Naive B cell (primary cell): ENCODE data around the gene CALML5. TPM values are rescaled to one million over a fixed set of nuclear protein-coding genes. Genes with fewer than 3 reads are reported as not detected.

ENCODE experiments used
- ATAC-seq, 2 donors: fragments of 150-1000 bp; cut with Tn5 transposase; 2 replicates each; pipeline ENCODE4 v1.10.0; 2021; ENCODE audit warnings: low read depth in 2 of 2, mild to moderate bottlenecking in 2 of 2, moderate library complexity in 2 of 2
- DNase-seq: peaks from one replicate; pipeline ENCODE4 v3.0.0; 2022
- H3K27ac Mint-ChIP-seq, 6 donors: one replicate each; pipeline ENCODE4 v1.8.0; 2020 to 2022; ENCODE audit warnings: mild to moderate bottlenecking in 6 of 6, mixed read lengths in 6 of 6, moderate library complexity in 5 of 6, inconsistent platforms in 2 of 6
- H3K27me3 Mint-ChIP-seq, 3 donors: one replicate each; pipeline ENCODE4 v1.8.0; 2021 to 2022; ENCODE audit warnings: mixed read lengths in 3 of 3, mild to moderate bottlenecking in 1 of 3
- H3K36me3 Mint-ChIP-seq, 2 donors: one replicate each; pipeline ENCODE4 v1.8.0; 2020 to 2022; ENCODE audit warnings: mixed read lengths in 2 of 2, inconsistent platforms in 1 of 2, mild to moderate bottlenecking in 1 of 2
- H3K4me1 Mint-ChIP-seq, 3 donors: one replicate each; pipeline ENCODE4 v1.8.0; 2020 to 2022; ENCODE audit warnings: mixed read lengths in 3 of 3, inconsistent platforms in 1 of 3, mild to moderate bottlenecking in 1 of 3, moderate library complexity in 1 of 3
- H3K4me3 Mint-ChIP-seq, 8 donors: one replicate each; pipeline ENCODE4 v1.8.0; 2020 to 2022; ENCODE audit warnings: mild to moderate bottlenecking in 8 of 8, mixed read lengths in 8 of 8, moderate library complexity in 8 of 8, inconsistent platforms in 2 of 8
- H3K9me3 Mint-ChIP-seq, 7 donors: one replicate each; pipeline ENCODE4 v1.8.0; 2020 to 2022; ENCODE audit warnings: mixed read lengths in 7 of 7, mild to moderate bottlenecking in 5 of 7, inconsistent platforms in 2 of 7, moderate library complexity in 1 of 7
- polyA plus RNA-seq, 6 donors: library from polyadenylated mRNA; unstranded; fragments of 300-500 nt; fragmentation: Illumina TruSeq; gene quantifications; one replicate each; pipeline ENCODE4 v1.2.3, GENCODE V29; 2021; ENCODE audit warnings: low read depth in 6 of 6

CALML5 gene
- polyA plus RNA-seq, 6 donors from 2014 or later, result not detected

DNA sequence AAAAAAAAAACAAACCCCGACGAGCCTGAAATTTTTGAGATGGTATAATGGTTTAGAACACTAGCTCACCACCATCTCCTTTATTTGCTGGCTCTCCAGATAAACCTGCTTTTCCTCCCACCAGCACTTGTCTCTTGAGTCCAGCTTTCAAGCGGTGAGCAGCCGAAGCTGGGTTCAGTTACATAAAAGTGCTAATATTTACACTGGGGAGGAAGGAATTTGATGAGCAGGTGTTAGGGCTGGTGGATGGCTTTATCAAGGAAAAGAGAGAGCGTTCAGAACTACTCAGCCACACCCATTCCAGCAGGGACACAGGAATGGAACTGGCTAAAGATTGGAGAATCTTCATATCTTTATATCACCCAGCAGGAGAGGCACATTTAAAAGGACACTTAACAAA is 18.8 kb upstream of the CALML5 start:
- no peaks in the 10 kb centered on the region for H3K36me3 Mint-ChIP-seq
- H3K4me3 Mint-ChIP-seq, result no peak overlapping the region
- ATAC-seq (no peak), DNase-seq (no peak)
- H3K4me1 Mint-ChIP-seq, result no peaks in the 10 kb centered on the region
- peaks cover 0 to 12% (median 0%) of the 10 kb centered on the region in 7 donors for H3K9me3 Mint-ChIP-seq
- peaks cover 10 to 21% (median 21%) of the 10 kb centered on the region in 3 donors for H3K27me3 Mint-ChIP-seq
- H3K27ac Mint-ChIP-seq, result no peak overlapping the region

DNA sequence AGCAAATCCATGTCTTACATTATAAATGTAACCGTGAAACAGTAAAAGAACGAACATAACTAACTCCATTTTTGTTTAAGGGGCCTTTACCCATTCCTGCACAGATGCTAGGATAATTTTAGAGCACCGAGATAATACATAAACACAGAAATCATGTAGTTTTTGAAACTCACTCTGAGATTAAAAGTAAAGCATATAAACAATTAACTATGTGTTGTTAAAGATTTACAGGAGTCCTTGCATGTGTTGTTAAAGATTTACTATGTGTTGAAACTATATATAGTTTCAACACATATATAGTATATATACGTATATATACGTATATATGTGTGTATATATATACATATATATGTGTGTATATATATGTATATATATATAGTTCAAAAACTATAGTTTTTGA is 18.2 kb upstream of the CALML5 start:
- ATAC-seq (no peak), DNase-seq (no peak)
- Mint-ChIP-seq H3K27ac (no peak overlapping the region), H3K27me3 (peaks cover 10 to 27% (median 25%) of the 10 kb centered on the region in 3 donors), H3K36me3 (no peaks in the 10 kb centered on the region), H3K4me1 (no peaks in the 10 kb centered on the region), H3K4me3 (no peak overlapping the region), H3K9me3 (peaks cover 0 to 12% (median 0%) of the 10 kb centered on the region in 7 donors)

DNA sequence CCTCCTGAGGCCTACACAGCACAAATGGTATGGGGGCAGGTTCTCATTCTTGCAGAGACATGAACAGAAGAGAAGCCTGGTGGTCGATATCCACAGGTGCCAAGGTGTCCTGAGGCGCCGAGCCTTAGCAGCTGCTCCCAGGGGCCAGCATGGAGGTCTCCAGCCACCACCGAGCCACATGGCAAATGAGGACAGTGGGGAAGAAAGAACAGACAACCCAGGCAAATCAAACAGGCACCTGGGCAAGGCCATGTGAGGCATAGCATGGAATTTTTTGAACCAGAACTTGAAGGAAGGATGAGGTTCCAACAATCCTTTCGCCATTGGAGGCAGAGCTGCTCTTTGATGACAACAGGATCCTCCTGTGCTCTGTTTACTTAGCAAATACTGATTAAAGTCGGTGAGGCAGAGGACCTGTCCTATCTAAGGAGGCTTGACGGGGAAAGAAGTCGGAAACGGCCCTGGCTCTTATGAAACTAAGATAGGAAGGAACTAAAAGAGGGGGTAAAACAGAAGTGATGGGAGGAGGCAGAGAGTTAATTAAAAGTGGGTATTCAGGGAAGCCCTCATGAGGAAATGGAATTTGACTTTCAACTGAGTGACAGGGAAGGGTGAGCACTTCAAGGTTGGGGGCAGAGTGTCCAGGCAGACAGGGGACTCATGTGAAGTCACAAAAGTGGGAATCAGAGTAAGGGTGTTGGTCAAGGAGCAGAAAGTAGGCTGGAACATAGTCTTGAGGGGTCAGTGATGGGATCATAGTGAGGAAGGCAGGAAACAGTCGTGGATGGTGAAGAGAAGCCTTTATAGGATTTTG is 16.8 kb upstream of the CALML5 start:
- H3K27ac Mint-ChIP-seq, result no peak overlapping the region
- ATAC-seq (no peak), DNase-seq (no peak)
- H3K36me3 Mint-ChIP-seq, result no peaks in the 10 kb centered on the region
- H3K27me3 Mint-ChIP-seq, result peaks cover 10 to 35% (median 32%) of the 10 kb centered on the region in 3 donors
- H3K9me3 Mint-ChIP-seq, result peaks cover 0 to 12% (median 0%) of the 10 kb centered on the region in 7 donors
- no peaks in the 10 kb centered on the region for H3K4me1 Mint-ChIP-seq
- peak overlapping the region in 1 of 8 donors; percentile 17 for H3K4me3 Mint-ChIP-seq

DNA sequence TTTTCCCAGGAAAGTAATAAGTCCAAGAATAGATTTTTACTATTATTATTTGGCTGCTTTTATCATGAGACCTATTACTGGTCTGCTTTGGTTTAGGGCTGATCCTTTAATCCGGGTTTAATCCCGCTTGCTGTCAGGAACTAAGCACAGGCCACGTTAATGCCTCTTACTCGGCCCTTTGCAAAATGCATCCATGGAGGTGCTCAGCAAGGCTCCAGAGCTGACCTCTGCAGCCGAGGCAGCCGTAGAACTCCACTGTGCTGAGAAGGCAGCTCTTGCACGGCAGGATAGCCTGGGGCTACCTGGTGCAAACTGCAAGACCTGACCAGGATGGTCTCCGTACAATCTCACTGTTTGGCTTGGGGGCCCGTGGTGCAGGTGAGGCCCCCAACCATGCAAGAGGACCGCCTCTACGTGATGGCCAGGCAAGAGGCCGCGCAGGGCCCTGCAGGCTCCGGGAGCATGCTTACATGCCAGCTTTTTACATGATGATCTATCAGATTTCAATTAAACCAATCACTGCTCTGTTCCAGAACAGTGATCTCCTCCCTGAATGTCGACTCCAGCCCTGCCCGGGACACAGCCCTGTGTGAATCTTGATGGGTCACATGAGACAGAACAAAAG is 15.0 kb upstream of the CALML5 start:
- Mint-ChIP-seq H3K9me3 (peaks cover 0 to 5% (median 0%) of the 10 kb centered on the region in 7 donors), H3K36me3 (no peaks in the 10 kb centered on the region), H3K27ac (no peak overlapping the region), H3K4me3 (no peak overlapping the region), H3K4me1 (no peaks in the 10 kb centered on the region), H3K27me3 (peaks cover 10 to 35% (median 32%) of the 10 kb centered on the region in 3 donors)
- no peak for ATAC-seq
- DNase-seq, result no peak

DNA sequence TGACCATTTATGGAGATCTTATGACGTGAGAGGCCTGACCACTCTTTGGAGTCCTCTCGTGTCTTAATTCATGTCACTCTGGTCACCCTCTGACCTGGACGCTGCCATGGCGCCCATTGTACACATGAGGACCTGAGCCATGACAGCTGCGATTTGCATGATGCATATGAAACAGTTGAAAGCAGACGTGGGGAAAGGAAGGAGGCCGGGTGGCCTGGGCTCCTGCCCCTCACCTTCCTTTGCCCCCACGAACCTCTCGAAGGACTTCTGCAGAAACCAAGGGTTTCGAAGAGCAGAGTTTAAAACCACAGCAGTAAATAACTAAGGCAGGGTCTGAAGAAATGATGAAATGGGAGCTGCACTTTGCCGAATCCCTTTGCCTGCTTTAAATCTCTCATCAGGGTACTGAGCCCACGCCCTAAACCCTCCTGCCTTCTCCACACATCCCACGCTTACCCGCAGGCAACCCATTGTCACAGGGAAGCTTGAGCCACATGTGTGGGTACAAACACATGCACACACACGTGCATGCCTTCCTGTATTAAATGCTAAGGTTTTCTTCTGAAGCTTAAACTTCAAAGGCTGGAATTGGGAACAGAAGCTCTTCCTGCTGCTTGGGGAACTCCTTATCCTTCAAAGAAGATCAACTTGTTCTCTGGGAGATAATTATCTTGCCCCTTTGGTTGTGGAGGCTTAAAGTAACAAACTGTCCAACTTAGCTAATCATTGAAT is 13.7 kb upstream of the CALML5 start:
- Mint-ChIP-seq H3K27me3 (peaks cover 10 to 35% (median 32%) of the 10 kb centered on the region in 3 donors), H3K36me3 (no peaks in the 10 kb centered on the region), H3K9me3 (no peaks in the 10 kb centered on the region), H3K27ac (no peak overlapping the region), H3K4me3 (no peak overlapping the region), H3K4me1 (no peaks in the 10 kb centered on the region)
- DNase-seq (no peak), ATAC-seq (no peak)

DNA sequence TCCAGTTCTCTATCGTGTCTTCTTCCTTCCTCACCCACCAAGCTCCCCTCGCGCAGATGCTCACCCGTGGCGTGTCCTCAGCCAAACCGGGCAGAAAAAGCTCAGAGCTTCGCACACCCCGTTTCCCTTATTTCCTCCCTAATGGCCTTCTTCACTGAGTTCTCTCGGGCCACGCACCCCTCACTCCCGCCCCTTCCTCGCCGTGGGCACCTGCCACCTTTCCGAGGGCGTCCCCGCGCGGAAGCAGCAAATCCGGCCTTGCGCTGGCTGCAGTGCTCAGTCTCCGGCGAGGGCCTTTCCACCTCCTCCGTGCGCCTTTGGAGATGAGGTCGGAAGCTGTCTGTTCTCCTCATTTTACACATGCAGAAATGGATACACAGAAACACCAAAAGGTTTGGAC is 13.0 kb upstream of the CALML5 start:
- no peak overlapping the region for H3K27ac Mint-ChIP-seq

DNA sequence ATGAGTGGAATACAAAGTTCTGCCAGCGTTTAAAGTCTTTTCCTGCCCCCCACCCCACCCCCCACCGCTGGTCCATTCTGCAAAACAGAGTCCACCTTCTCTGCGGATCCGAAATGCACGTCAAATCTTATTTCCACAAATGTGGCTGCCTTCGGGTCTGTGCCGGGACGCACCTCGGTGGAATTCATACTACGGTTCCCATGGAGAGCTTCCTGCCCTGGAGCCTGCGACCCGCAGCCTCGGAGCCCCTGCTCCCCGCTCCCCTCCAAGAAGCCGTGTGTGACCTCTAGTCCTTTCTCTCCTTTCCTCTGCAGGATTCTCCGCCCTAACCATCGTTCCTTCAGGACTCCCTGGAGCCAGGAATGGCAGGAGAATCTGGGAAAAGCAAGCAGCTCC is 12.5 kb upstream of the CALML5 start:
- Mint-ChIP-seq H3K9me3 (no peaks in the 10 kb centered on the region), H3K4me1 (no peaks in the 10 kb centered on the region), H3K27ac (peak overlapping the region in 1 of 6 donors; percentile 54), H3K36me3 (no peaks in the 10 kb centered on the region), H3K4me3 (no peak overlapping the region), H3K27me3 (peaks cover 10 to 38% (median 28%) of the 10 kb centered on the region in 3 donors)
- DNase-seq (no peak), ATAC-seq (no peak)

More for the DNA sequence above, 13.0 kb upstream of the CALML5 start:
- no peak for DNase-seq
- Mint-ChIP-seq H3K27me3 (peaks cover 10 to 39% (median 32%) of the 10 kb centered on the region in 3 donors), H3K4me1 (no peaks in the 10 kb centered on the region), H3K36me3 (no peaks in the 10 kb centered on the region), H3K4me3 (no peak overlapping the region), H3K9me3 (no peaks in the 10 kb centered on the region)
- no peak for ATAC-seq

DNA sequence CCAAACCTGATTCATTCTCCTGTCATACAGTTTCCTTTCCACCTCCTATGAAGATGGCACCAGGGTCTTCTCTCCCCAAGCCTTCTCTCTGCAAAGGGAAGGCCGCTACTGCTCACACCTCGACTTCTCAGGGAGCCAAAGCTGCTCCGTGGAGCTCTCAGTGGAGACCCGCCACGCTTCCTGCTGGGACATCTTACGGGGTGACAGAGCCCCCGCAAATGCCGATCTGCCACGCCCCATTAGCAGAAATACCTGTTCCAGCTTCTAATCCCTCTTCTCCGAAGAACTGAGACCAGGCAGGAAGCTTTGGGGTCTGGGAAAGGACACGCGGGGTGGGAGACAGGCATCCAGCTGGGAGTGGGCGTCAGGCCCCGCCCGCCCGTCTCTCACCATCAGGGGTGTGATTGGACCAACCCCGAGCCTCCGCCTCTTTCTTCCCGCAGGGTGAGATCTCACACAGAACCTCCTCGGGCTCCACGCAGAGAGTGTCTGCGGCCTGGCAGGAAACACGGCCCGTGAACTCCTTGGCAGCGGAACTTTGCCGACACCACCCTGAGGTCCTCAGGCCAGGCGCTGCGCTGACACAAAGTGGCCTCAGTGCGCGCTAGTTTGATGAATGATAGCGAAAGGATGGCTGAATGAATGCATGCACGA is 12.0 kb upstream of the CALML5 start:
- Mint-ChIP-seq H3K4me3 (no peak overlapping the region), H3K9me3 (no peaks in the 10 kb centered on the region), H3K4me1 (no peaks in the 10 kb centered on the region), H3K27ac (peak overlapping the region in 1 of 6 donors; percentile 27), H3K27me3 (peaks cover 10 to 33% (median 23%) of the 10 kb centered on the region in 3 donors), H3K36me3 (no peaks in the 10 kb centered on the region)
- ATAC-seq, result no peak
- DNase-seq, result no peak

DNA sequence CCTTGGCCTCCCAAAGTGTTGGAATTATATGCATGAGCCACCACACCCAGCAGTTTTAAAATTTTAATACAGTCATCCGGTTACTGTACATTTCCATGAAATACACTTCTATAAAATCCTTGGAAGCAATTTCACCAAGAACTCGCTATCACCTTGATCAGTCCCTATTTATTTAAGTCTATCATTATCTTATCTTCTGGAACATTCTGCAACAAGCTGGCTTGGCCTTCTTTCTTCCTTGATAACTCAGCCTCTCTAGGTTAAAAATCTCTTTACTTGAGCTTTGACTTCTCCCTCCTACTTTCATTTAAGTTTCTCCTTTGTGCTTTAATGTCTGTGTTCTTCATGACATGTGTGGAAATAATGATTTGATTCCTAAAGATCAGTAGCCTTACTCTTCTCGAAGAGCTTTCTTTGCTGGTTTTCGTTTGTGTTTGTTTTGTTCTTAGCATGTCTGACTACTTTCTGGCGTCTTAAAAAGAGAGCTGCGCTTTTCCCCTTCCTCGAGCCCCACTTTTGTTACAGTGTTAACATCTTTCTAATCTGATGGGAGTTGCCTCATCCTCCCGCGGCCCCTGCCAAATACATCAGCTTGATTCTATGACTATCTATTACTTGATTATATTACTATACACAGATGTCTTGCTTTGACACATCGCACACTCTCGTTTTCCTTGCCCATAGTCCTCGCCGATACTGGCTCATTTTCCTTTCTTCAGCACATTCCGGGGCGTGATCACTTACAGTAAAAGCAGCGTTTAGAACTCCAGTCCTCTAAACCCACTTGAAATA is 11.1 kb upstream of the CALML5 start:
- Mint-ChIP-seq H3K9me3 (no peaks in the 10 kb centered on the region), H3K27ac (peak overlapping the region in 1 of 6 donors; percentile 57), H3K4me3 (no peak overlapping the region), H3K27me3 (peaks cover 6 to 26% (median 24%) of the 10 kb centered on the region in 3 donors), H3K4me1 (no peaks in the 10 kb centered on the region), H3K36me3 (no peaks in the 10 kb centered on the region)
- ATAC-seq (no peak), DNase-seq (no peak)

DNA sequence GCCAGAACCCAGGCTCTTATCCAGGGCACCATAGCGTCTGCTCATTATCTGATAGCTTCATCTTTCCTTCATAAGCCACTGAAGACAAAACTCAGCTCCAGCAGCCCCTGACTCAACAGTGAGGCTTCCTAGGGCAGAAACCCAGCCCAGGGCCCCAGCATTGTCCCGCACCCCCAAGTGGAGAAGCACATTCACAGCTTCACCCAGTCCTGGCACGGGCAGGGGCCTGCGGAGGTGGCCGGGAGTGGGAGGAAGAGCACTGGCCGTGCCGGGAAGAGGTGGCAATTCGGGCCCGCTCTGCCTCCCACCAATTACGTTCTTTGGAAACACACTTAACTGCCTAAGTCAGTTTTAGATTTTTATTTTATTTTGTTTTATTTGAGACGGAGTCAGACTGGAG is 10.3 kb upstream of the CALML5 start:
- ATAC-seq (no peak), DNase-seq (no peak)
- no peaks in the 10 kb centered on the region for H3K4me1 Mint-ChIP-seq
- H3K36me3 Mint-ChIP-seq, result no peaks in the 10 kb centered on the region
- no peaks in the 10 kb centered on the region for H3K9me3 Mint-ChIP-seq
- H3K27me3 Mint-ChIP-seq, result peaks cover 8 to 21% (median 19%) of the 10 kb centered on the region in 3 donors
- no peak overlapping the region for H3K4me3 Mint-ChIP-seq
- H3K27ac Mint-ChIP-seq, result no peak overlapping the region

DNA sequence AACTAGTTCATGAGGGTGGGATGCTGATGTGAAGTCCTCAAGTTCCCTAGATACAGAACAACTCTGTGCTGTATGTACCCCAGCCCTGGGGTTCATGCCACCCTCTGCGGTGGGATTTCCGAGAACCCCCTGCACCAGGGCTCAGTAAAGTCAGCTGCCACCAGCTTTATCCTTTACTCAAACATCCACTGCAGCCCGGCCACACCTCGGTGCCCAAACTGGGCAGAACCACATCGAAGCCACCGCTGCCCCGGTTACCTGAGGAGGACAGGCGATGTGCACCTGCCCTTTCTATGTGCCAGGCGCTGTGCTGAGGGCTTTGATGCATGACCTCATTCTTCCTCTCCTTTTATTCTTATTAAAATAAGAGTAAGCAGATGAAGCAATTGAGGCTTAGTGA is 9.9 kb upstream of the CALML5 start:
- no peak for ATAC-seq

DNA sequence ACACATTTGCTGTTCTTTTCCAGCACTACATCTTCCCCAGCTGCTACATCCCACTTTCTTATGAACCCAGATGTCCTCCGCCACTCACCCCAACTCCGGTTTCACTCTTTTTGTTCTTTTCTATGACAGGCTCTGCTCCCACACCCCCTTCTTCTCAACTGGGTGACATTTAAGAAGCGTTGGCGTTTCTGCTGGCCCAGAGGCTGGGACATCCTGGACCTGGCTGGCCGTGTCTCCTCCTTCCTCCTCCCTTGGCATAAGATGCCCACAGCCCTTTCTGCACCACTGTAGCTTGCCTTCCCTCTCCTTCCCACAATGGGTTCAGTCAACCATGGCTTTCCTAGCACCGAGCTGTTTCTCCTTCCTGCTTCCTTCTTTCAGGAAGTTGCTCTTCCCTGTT is 9.4 kb upstream of the CALML5 start:
- H3K4me1 Mint-ChIP-seq, result no peaks in the 10 kb centered on the region
- peak overlapping the region in 1 of 6 donors; percentile 79 for H3K27ac Mint-ChIP-seq
- no peak overlapping the region for H3K4me3 Mint-ChIP-seq
- ATAC-seq, result no peak
- no peaks in the 10 kb centered on the region for H3K9me3 Mint-ChIP-seq
- no peak for DNase-seq
- no peaks in the 10 kb centered on the region for H3K36me3 Mint-ChIP-seq
- peaks cover 8 to 26% (median 25%) of the 10 kb centered on the region in 3 donors for H3K27me3 Mint-ChIP-seq

More for the DNA sequence above, 9.9 kb upstream of the CALML5 start:
- no peak overlapping the region for H3K4me3 Mint-ChIP-seq
- H3K27ac Mint-ChIP-seq, result no peak overlapping the region
- H3K27me3 Mint-ChIP-seq, result peaks cover 8 to 21% (median 21%) of the 10 kb centered on the region in 3 donors
- DNase-seq, result no peak
- H3K9me3 Mint-ChIP-seq, result no peaks in the 10 kb centered on the region
- no peaks in the 10 kb centered on the region for H3K36me3 Mint-ChIP-seq
- no peaks in the 10 kb centered on the region for H3K4me1 Mint-ChIP-seq
